ENCODE measurements around the gene RHCE. TPM values are rescaled to one million over a fixed set of nuclear protein-coding genes. Genes with fewer than 3 reads are reported as not detected.

The RHCE gene
- total and polyA plus RNA-seq, 4 donors: 0.42 to 89.9 (median 0.69) TPM

DNA sequence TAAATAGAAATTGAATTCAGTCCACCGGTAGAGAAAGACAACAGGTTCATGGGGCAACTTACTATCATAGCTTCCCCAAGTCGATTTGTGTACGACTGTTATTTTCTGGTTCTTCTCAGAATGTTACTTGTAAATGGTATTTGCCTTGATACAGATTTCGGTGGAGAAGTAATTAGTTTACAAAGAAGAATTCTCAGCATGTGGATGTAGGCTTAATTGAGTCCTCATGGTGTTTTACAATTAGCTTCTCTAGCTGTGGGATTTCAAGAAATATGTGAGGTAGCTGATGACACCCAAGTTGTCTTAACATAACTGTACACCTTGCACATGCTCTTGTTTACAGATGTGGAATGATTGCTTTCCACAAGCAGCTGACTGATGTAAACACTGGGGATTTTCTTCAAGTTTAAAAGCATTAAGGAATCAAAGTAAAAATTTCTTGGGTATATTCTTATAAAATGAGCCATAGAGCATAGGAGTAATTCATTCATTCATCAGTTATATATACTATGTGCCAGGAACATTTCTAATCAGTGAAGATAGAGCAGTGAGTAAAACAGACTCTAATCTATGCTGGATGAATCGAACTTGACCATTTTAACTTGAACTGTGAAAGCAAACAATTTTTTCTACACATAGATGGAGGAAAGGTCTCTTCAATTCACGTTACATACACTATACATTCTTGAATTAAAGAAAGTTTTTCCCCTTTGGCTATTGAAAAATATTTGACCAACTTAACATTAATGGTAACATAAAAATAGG is 11.5 kb upstream of the RHCE start:
- Histone ChIP-seq H3K27me3 (ENCODE audit: control insufficient read depth in 4 of 4, insufficient read depth in 4 of 4, low read length in 3 of 4) (no peaks in the 10 kb centered on the region), H3K27ac (ENCODE audit: low read depth in 1 of 2, low read length in 2 of 2) (peak overlapping the region; percentile 91 to 94), H3K9me3 (ENCODE audit: control insufficient read depth in 4 of 4, low read length in 3 of 4) (no peaks in the 10 kb centered on the region), H3K36me3 (ENCODE audit: control insufficient read depth in 4 of 4, insufficient read depth in 3 of 4, low read depth in 1 of 4, low read length in 3 of 4) (no peaks in the 10 kb centered on the region), H3K9ac (ENCODE audit: low read depth in 1 of 2, low read length in 2 of 2) (peak overlapping the region; percentile 81 to 95), H3K4me3 (ENCODE audit: low read depth in 1 of 3, low read length in 3 of 3) (peak overlapping the region; percentile 53 to 99 (median 89)), H3K4me1 (ENCODE audit: control insufficient read depth in 4 of 4, insufficient read depth in 4 of 4, low read length in 3 of 4) (peaks cover 5 to 52% (median 42%) of the 10 kb centered on the region in 4 donors)
- 6% methylated on average over 6 of the region's 6 CpGs for WGBS
- TF ChIP-seq FOXA1 (IDR thresholded peaks at IDR 0.05): no peak
- TF ChIP-seq HNF4A (conservative IDR thresholded peaks at IDR 0.05): peak in 1 of 2 donors; percentile 35
- DNase-seq (ENCODE audit: low spot score): no peak

DNA sequence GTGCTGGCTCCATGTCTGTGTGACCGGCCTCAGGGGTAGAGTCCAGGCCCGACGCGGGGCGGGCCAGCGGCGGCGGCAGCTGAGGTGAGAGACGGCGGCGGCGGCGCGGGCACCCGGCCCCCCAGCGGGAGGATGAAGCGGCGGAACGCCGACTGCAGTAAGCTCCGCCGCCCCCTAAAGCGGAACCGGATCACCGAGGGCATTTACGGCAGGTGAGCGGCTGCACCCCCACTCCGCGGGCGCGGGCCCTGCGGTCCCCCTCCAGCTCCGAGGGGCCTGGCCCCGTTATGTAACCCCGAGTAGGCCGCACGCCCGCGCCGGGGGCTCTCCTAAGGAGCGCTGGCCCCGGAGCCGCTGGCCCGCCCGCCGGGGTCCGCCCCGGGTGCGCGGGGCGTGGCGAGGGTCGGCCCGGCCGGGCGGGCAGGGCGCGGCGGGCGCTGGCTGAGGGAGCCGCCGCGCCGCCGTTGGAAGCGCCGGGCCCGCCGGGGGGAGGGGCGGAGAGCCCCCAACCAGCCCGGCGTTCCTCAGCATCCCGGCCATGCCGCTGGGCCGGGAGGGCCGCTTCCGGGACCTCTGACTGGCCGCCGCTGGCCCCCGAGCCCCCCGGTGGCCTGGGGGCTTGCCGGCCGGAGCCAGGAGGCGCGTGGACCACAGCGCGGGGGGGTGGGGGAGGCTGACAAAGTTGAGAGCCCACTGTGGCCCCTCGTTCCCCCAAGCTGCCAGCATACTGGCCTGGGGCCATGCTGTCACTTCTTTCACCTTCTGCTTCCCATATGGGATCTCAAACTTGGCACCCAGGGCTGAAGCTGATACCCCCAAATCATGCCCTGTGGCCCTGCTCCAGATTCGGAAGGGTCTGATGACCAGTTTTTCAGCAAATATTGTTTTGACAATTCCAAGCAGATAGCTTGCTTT is 10.6 kb upstream of the RHCE start:
- Histone ChIP-seq H3K36me3 (ENCODE audit: control insufficient read depth in 4 of 4, insufficient read depth in 3 of 4, low read depth in 1 of 4, low read length in 3 of 4) (no peaks in the 10 kb centered on the region), H3K27me3 (ENCODE audit: control insufficient read depth in 4 of 4, insufficient read depth in 4 of 4, low read length in 3 of 4) (no peaks in the 10 kb centered on the region), H3K9me3 (ENCODE audit: control insufficient read depth in 4 of 4, low read length in 3 of 4) (no peaks in the 10 kb centered on the region), H3K4me1 (ENCODE audit: control insufficient read depth in 4 of 4, insufficient read depth in 4 of 4, low read length in 3 of 4) (peaks cover 5 to 43% (median 36%) of the 10 kb centered on the region in 4 donors), H3K27ac (ENCODE audit: low read depth in 1 of 2, low read length in 2 of 2) (peak overlapping the region; percentile 91 to 94), H3K4me3 (ENCODE audit: low read depth in 1 of 3, low read length in 3 of 3) (peak overlapping the region; percentile 86 to 99 (median 89)), H3K9ac (ENCODE audit: low read depth in 1 of 2, low read length in 2 of 2) (peak overlapping the region; percentile 81 to 95)
- under 1% methylated on average over 89 of the region's 89 CpGs for WGBS
- DNase-seq (ENCODE audit: low spot score): no peak
- TF ChIP-seq HNF4G (IDR thresholded peaks at IDR 0.05) (no peak), HNF4A (conservative IDR thresholded peaks at IDR 0.05) (peak; percentile 54 to 62)

DNA sequence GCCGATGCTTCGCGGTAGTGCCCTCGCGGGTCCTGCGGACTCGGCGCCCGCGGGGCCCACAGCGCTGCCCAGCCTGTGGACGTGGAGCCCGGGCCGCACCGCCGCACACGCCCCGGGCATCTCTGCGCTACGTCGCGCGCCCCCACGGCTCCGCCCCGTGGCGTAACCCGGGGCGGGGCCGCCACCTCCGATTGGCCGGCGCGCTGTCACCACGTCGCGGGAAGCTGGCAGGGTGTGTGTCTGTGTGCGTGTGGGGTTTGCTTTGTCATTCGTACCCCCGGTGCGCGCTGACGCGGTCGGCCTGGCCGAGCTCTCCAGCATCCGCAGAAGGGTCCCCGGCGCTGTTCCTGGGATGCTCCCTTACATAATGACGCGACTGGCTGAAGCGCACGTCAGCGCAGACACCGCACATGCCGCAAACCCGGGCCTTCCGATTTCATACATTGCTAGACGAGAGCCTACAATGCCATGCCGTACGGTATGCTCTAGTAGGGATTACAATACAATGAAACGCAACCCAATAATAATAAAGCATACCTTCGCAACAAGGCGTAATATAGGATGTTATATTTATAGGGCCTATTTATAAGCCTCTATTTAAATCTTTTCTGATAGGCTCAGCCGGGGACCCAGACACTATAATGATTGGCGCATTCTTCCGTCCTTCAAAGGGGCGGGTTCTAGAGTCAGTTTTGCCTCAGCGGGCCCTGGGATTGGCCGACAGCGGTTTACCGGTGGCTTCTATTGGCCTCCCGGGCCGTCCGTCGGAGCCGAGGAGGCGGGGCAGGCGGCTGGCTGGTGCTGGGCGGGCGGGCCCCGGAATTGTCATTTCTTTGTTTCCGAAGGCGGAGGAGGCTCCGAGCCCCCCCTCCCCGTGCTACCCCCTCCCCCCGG is 9.7 kb upstream of the RHCE start, which contains the start of gene MACO1:
Gene MACO1, plus strand, starts transcription at position 825 of the 894 bp plus-strand sequence. CDS start 202 bp downstream, outside the sequence.
- Histone ChIP-seq H3K9me3 (ENCODE audit: control insufficient read depth in 4 of 4, low read length in 3 of 4) (no peaks in the 10 kb centered on the region), H3K9ac (ENCODE audit: low read depth in 1 of 2, low read length in 2 of 2) (peak within 1 kb of the TSS; percentile 85 to 95), H3K4me1 (ENCODE audit: control insufficient read depth in 4 of 4, insufficient read depth in 4 of 4, low read length in 3 of 4) (peaks cover 7 to 41% (median 29%) of the 10 kb centered on the region in 4 donors), H3K27me3 (ENCODE audit: control insufficient read depth in 4 of 4, insufficient read depth in 4 of 4, low read length in 3 of 4) (no peaks in the 10 kb centered on the region), H3K36me3 (ENCODE audit: control insufficient read depth in 4 of 4, insufficient read depth in 3 of 4, low read depth in 1 of 4, low read length in 3 of 4) (no peaks in the 10 kb centered on the region), H3K27ac (ENCODE audit: low read depth in 1 of 2, low read length in 2 of 2) (peak within 1 kb of the TSS; percentile 99), H3K4me3 (ENCODE audit: low read depth in 1 of 3, low read length in 3 of 3) (peak within 1 kb of the TSS; percentile 91 to 99 (median 98))
- DNase-seq (ENCODE audit: low spot score): peak; percentile 99
- WGBS: under 1% methylated on average over 87 of the region's 87 CpGs
- no peak for TF ChIP-seq FOXA1 (IDR thresholded peaks at IDR 0.05)
- TF ChIP-seq, protein P1, sequence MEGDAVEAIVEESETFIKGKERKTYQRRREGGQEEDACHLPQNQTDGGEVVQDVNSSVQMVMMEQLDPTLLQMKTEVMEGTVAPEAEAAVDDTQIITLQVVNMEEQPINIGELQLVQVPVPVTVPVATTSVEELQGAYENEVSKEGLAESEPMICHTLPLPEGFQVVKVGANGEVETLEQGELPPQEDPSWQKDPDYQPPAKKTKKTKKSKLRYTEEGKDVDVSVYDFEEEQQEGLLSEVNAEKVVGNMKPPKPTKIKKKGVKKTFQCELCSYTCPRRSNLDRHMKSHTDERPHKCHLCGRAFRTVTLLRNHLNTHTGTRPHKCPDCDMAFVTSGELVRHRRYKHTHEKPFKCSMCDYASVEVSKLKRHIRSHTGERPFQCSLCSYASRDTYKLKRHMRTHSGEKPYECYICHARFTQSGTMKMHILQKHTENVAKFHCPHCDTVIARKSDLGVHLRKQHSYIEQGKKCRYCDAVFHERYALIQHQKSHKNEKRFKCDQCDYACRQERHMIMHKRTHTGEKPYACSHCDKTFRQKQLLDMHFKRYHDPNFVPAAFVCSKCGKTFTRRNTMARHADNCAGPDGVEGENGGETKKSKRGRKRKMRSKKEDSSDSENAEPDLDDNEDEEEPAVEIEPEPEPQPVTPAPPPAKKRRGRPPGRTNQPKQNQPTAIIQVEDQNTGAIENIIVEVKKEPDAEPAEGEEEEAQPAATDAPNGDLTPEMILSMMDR (IDR thresholded peaks at IDR 0.05; ENCODE audit: low read depth, low read length, missing input control): no peak
- no peak for TF ChIP-seq HNF4G (IDR thresholded peaks at IDR 0.05)
- TF ChIP-seq, protein P2, sequence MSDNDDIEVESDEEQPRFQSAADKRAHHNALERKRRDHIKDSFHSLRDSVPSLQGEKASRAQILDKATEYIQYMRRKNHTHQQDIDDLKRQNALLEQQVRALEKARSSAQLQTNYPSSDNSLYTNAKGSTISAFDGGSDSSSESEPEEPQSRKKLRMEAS (IDR thresholded peaks at IDR 0.05): peak; percentile 13
- TF ChIP-seq, protein P3, sequence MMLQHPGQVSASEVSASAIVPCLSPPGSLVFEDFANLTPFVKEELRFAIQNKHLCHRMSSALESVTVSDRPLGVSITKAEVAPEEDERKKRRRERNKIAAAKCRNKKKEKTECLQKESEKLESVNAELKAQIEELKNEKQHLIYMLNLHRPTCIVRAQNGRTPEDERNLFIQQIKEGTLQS (IDR thresholded peaks at IDR 0.05): no peak
- peak in 1 of 2 donors; percentile 29 for TF ChIP-seq GABPA (IDR thresholded peaks at IDR 0.05 in 1 of 2, conservative IDR thresholded peaks at IDR 0.05 in 1 of 2)
- no peak for TF ChIP-seq EGR1 (IDR thresholded peaks at IDR 0.05; ENCODE audit: low read depth in 2 of 2)
- TF ChIP-seq, protein P4, sequence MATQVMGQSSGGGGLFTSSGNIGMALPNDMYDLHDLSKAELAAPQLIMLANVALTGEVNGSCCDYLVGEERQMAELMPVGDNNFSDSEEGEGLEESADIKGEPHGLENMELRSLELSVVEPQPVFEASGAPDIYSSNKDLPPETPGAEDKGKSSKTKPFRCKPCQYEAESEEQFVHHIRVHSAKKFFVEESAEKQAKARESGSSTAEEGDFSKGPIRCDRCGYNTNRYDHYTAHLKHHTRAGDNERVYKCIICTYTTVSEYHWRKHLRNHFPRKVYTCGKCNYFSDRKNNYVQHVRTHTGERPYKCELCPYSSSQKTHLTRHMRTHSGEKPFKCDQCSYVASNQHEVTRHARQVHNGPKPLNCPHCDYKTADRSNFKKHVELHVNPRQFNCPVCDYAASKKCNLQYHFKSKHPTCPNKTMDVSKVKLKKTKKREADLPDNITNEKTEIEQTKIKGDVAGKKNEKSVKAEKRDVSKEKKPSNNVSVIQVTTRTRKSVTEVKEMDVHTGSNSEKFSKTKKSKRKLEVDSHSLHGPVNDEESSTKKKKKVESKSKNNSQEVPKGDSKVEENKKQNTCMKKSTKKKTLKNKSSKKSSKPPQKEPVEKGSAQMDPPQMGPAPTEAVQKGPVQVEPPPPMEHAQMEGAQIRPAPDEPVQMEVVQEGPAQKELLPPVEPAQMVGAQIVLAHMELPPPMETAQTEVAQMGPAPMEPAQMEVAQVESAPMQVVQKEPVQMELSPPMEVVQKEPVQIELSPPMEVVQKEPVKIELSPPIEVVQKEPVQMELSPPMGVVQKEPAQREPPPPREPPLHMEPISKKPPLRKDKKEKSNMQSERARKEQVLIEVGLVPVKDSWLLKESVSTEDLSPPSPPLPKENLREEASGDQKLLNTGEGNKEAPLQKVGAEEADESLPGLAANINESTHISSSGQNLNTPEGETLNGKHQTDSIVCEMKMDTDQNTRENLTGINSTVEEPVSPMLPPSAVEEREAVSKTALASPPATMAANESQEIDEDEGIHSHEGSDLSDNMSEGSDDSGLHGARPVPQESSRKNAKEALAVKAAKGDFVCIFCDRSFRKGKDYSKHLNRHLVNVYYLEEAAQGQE (IDR thresholded peaks at IDR 0.05): peak; percentile 66
- TF ChIP-seq RAD21 (IDR thresholded peaks at IDR 0.05): no peak
- TF ChIP-seq NR2F2 (IDR thresholded peaks at IDR 0.05): no peak
- peak; percentile 95 for TF ChIP-seq SP1 (IDR thresholded peaks at IDR 0.05)
- peak in 1 of 2 donors; percentile 24 for TF ChIP-seq JUND (IDR thresholded peaks at IDR 0.05)
- no peak for TF ChIP-seq YY1 (IDR thresholded peaks at IDR 0.05)
- TF ChIP-seq TAF1 (conservative IDR thresholded peaks at IDR 0.05): peak; percentile 87

Data from liver (tissue), 9 donors.